Measurements from ENCODE around the gene CCDC43.

CCDC43 gene

DNA sequence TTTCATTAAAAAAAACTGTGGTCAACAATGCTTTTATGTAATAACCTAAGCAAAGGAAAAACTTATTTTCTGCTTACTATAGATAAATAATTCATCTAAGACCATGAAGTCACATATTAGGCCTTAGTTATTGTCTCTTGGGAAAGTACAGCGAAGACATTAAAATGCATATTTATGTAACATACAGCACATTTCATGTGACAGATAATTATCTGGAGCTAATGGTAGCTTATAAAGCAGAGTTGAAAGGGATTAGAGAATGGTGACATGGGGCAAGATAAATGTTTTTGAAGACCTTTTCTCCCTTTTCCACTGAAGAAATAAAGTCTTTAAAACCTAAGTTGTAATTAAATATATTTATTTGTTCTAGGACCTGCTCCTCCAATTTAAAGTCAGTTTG is 23.6 kb downstream of the CCDC43 start:
- TF ChIP-seq, protein P1, sequence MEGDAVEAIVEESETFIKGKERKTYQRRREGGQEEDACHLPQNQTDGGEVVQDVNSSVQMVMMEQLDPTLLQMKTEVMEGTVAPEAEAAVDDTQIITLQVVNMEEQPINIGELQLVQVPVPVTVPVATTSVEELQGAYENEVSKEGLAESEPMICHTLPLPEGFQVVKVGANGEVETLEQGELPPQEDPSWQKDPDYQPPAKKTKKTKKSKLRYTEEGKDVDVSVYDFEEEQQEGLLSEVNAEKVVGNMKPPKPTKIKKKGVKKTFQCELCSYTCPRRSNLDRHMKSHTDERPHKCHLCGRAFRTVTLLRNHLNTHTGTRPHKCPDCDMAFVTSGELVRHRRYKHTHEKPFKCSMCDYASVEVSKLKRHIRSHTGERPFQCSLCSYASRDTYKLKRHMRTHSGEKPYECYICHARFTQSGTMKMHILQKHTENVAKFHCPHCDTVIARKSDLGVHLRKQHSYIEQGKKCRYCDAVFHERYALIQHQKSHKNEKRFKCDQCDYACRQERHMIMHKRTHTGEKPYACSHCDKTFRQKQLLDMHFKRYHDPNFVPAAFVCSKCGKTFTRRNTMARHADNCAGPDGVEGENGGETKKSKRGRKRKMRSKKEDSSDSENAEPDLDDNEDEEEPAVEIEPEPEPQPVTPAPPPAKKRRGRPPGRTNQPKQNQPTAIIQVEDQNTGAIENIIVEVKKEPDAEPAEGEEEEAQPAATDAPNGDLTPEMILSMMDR (conservative IDR thresholded peaks at IDR 0.05; ENCODE audit: low read depth, low read length) = no peak
- no peak for DNase-seq (ENCODE audit: low read depth)
- no peak overlapping the region for H3K4me3 ChIP-seq (ENCODE audit: low read depth, low read length)

DNA sequence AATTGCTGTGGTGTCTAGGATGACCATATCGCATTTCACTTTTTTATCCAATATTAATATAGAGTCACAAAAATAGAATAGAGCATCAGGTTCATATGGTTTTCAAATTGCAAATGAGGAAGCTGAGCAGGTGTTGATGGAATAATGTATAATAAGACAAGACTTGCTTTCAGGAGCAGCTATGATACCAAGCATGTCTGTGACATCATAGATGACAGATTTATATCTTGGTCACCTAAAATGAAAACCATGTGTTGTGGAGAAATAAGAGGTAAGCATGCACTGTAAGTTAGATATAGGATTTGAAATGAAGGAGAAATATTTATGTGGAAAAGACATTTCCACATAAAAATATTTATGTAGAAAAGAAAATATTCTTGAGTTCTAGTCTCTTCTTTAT is 24.7 kb downstream of the CCDC43 start:
- no peak overlapping the region for H3K4me3 ChIP-seq (ENCODE audit: low read depth, low read length)
- no peak for DNase-seq (ENCODE audit: low read depth)
- TF ChIP-seq, protein P1 (conservative IDR thresholded peaks at IDR 0.05; ENCODE audit: low read depth, low read length) = no peak

DNA sequence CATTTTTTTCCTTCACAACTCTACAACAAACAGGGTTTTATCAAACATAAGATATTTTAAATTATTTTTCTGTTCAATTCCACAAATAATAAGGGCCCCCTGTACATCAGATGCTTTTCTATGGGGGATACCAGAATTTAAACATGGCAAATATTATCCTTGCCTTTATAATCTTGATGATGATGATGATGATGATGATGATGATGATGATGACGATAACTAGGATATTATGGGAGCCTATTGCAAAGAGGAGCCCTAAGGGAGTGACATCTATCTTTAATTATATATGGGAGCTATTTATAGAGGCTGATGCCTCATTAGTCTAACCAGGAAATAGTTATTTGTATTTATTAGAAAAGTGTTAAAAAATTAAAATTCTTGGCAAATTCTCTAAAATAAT is 26.5 kb downstream of the CCDC43 start:
- TF ChIP-seq, protein P1 (conservative IDR thresholded peaks at IDR 0.05; ENCODE audit: low read depth, low read length) = no peak
- DNase-seq (ENCODE audit: low read depth) = no peak
- no peak overlapping the region for H3K4me3 ChIP-seq (ENCODE audit: low read depth, low read length)

DNA sequence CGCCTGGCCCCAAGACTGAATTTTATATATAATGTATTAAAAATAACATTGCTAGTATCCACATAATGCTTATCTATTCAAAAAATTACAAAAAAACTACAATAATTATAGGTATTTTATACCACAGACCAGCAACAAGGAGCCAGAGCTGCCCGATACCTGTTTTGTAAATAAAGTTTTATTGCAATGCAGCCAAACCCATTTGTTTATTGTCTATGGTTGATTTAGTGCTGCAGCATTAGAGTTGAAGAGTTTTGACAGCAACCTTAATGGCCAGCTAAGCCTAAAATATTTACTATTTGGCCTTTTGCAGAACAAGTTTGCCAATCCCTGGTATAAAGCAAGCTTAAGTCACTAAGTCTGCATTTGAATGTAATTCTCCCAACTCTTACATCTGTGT is 27.7 kb downstream of the CCDC43 start:
- DNase-seq (ENCODE audit: low read depth) = no peak
- TF ChIP-seq, protein P1 (conservative IDR thresholded peaks at IDR 0.05; ENCODE audit: low read depth, low read length) = no peak
- H3K4me3 ChIP-seq (ENCODE audit: low read depth, low read length) = no peak overlapping the region

DNA sequence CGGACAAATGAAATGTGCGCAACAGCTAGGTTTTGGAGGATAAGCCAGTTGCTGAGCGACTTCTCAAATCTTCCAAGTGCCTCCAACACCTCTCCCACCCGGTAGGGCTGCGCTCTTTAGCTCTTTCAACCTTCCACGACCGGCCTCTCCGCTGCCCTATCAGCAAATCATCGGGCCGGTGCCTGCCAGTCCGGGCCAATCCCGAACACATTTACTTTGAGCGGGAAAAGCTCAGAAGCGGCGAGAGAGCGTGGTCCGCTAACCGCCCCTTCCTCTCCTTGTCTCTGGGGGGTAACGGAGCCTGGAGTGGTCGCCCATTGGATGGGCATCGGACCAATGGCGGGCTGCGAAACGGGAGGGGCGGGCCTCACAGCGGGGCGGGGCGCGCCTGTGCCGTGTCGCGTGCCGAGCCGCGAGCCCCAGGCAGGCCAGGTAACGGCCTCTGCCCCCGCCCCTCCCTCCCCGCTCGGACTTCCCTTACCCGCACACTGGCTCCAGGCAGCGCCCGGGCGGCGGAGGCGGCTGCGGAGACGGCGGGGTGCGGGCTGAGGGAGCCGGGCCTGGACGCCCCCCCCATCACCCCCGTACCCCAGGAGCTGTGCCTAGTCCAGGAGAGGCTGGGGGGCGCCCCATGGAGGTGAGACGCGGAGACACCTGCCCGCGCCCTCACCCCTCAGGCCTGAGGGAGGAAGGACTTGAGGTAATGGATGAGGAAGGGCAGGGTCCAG is 33.4 kb downstream of the CCDC43 start, which contains the start of gene MEIOC:
Gene MEIOC (plus strand): TSS at position 486 of the 728 bp plus-strand sequence. CDS start 146 bp downstream, at position 632.
- H3K4me3 ChIP-seq (ENCODE audit: low read depth, low read length) = no peak within 1 kb of the TSS
- TF ChIP-seq, protein P1 (conservative IDR thresholded peaks at IDR 0.05; ENCODE audit: low read depth, low read length) = peak; percentile 10
- no peak for DNase-seq (ENCODE audit: low read depth)

DNA sequence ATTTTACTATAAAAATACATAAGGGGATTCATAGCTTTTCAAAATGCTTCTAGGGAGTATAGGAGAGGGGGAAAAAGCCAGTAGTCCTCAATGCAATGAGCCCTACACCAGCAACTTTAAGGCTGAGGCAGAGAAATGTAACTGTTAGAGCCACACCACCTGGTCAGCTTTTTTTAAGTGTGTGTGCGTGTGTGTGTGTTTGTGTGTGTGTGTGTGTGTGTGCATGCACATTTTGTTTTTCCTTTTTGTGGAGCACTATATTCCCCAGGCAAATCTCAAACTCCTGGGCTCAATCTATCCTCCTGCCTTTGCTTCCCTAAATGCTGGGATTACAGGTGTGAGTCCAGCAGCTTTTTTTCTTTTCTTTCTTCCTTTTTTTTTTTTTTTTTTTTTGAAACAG is 35.6 kb downstream of the CCDC43 start:
- no peak overlapping the region for H3K4me3 ChIP-seq (ENCODE audit: low read depth, low read length)
- TF ChIP-seq, protein P1 (conservative IDR thresholded peaks at IDR 0.05; ENCODE audit: low read depth, low read length) = no peak
- DNase-seq (ENCODE audit: low read depth) = no peak

DNA sequence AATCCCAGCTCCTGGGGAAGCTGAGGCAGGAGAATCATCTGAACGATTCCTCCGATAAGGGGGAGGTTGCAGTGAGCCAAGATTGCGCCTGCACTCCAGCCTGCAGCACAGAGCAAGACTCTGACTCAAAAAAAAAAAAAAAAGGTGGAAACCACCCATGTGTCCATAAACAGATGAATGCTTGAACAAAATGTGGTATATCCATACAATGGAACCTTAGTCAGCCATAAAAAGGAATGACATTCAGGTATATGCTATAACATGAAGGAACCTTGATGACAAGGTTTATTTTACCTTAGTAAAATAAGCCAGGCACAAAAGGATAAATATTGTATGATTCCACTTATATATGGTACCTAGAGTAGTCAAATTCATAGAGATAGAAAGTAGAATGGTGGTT is 36.2 kb downstream of the CCDC43 start:
- no peak overlapping the region for H3K4me3 ChIP-seq (ENCODE audit: low read depth, low read length)
- TF ChIP-seq, protein P1 (conservative IDR thresholded peaks at IDR 0.05; ENCODE audit: low read depth, low read length) = no peak
- no peak for DNase-seq (ENCODE audit: low read depth)
